Smooth muscle cell (in vitro differentiated cells): ENCODE data around the gene APCDD1. TPM values are rescaled to one million over a fixed set of nuclear protein-coding genes. Genes with fewer than 3 reads are reported as not detected.

ENCODE experiments used
- DNase-seq: peaks from one replicate; lab custom pipeline; 2025; ENCODE audit not compliant: unreplicated experiment; lab: John Stamatoyannopoulos, UW
- H2AFZ ChIP-seq: fragments of 200-600 bp; sonication (generic); 2 replicates; pipeline ENCODE4 v1.6.0; 2016; ENCODE audit warnings: antibody characterized with exemption, low read depth, mild to moderate bottlenecking
- H3F3A ChIP-seq: fragments of 200-600 bp; sonication (generic); 2 replicates; pipeline ENCODE4 v1.6.0; 2017; ENCODE audit warnings: antibody characterized with exemption, low read depth
- H3K27ac ChIP-seq: fragments of 200-600 bp; sonication (generic); 2 replicates; pipeline ENCODE4 v1.5.1; 2016; ENCODE audit warnings: low read depth, mild to moderate bottlenecking
- H3K27me3 ChIP-seq: fragments of 200-600 bp; sonication (generic); 2 replicates; pipeline ENCODE4 v1.6.1; 2016; ENCODE audit warnings: low read depth, mild to moderate bottlenecking
- H3K36me3 ChIP-seq: fragments of 200-600 bp; sonication (generic); 2 replicates; pipeline ENCODE4 v1.5.1; 2016; ENCODE audit warnings: low read depth
- H3K4me1 ChIP-seq: fragments of 200-600 bp; sonication (generic); 2 replicates; pipeline ENCODE4 v1.5.1; 2016; ENCODE audit warnings: low read depth
- H3K4me2 ChIP-seq: fragments of 200-600 bp; sonication (generic); 2 replicates; pipeline ENCODE4 v1.6.0; 2016; ENCODE audit warnings: mild to moderate bottlenecking
- H3K4me3 ChIP-seq: fragments of 200-600 bp; sonication (generic); 2 replicates; pipeline ENCODE4 v1.5.1; 2016; ENCODE audit warnings: mild to moderate bottlenecking
- H3K79me2 ChIP-seq: fragments of 200-600 bp; sonication (generic); 2 replicates; pipeline ENCODE4 v1.6.0; 2016; ENCODE audit warnings: low read depth, mild to moderate bottlenecking
- H3K9ac ChIP-seq: fragments of 200-600 bp; sonication (generic); 2 replicates; pipeline ENCODE4 v1.6.0; 2016; ENCODE audit warnings: low read depth
- H3K9me3 ChIP-seq: fragments of 200-600 bp; sonication (generic); replicated peaks from 2 replicates; pipeline ENCODE4 v1.5.1; 2016; ENCODE audit warnings: low read depth
- H4K20me1 ChIP-seq: fragments of 200-600 bp; sonication (generic); 2 replicates; pipeline ENCODE4 v1.6.0; 2016; ENCODE audit warnings: low read depth
- CTCF ChIP-seq: fragments of 200-600 bp; sonication (generic); IDR thresholded peaks from 2 replicates; pipeline ENCODE4 v1.5.1; 2017; ENCODE audit warnings: borderline replicate concordance, mild to moderate bottlenecking, antibody characterized with exemption; ENCODE audit not compliant: insufficient read depth, poor library complexity, severe bottlenecking
- WGBS: methylation state at CpG from one replicate; pipeline ENCODE4 v1.1.7; 2016; ENCODE audit warnings: low lambda C conversion rate; 5-methylcytosine and 5-hydroxymethylcytosine counted together
- polyA plus RNA-seq: library from polyadenylated mRNA; unstranded; fragments of >200 nt; fragmentation: Nextera tagmentation; extraction: Ambion mirVana; gene quantifications from 2 replicates; pipeline ENCODE4 v1.2.1, GENCODE V29; 2016
- total RNA-seq: library from RNA; depleted of rRNA; stranded (reverse); fragments of >200 nt; gene quantifications from 2 replicates; pipeline ENCODE4 v1.2.3, GENCODE V29; 2014

The APCDD1 gene
- total and polyA plus RNA-seq, 2 experiments from 2014 or later, result 17.3 to 23.1 TPM

GRCh38 chr18:10417664-10418063 lies 36.8 kb upstream of the APCDD1 start:
- no peak for DNase-seq
- Histone ChIP-seq H3F3A (no peaks in the 10 kb centered on the region), H3K9ac (no peak overlapping the region), H3K27ac (peak overlapping the region; percentile 40), H3K4me2 (no peak overlapping the region), H3K27me3 (no peaks in the 10 kb centered on the region), H4K20me1 (no peaks in the 10 kb centered on the region), H3K4me1 (no peaks in the 10 kb centered on the region), H2AFZ (no peak overlapping the region), H3K9me3 (no peaks in the 10 kb centered on the region), H3K4me3 (no peak overlapping the region), H3K36me3 (no peaks in the 10 kb centered on the region), H3K79me2 (no peaks in the 10 kb centered on the region)
- TF ChIP-seq CTCF, result no peak

GRCh38 chr18:10418836-10419235 lies 35.6 kb upstream of the APCDD1 start:
- H2AFZ ChIP-seq, result no peak overlapping the region
- H3K9ac ChIP-seq, result no peak overlapping the region
- no peaks in the 10 kb centered on the region for H3K9me3 ChIP-seq
- no peaks in the 10 kb centered on the region for H4K20me1 ChIP-seq
- H3K79me2 ChIP-seq, result no peaks in the 10 kb centered on the region
- no peak for DNase-seq
- TF ChIP-seq CTCF, result no peak
- no peak overlapping the region for H3K27ac ChIP-seq
- no peaks in the 10 kb centered on the region for H3K36me3 ChIP-seq
- H3K4me1 ChIP-seq, result no peaks in the 10 kb centered on the region
- no peaks in the 10 kb centered on the region for H3F3A ChIP-seq
- no peaks in the 10 kb centered on the region for H3K27me3 ChIP-seq
- no peak overlapping the region for H3K4me2 ChIP-seq
- no peak overlapping the region for H3K4me3 ChIP-seq

- no peak for DNase-seq
- H3K4me2 ChIP-seq, result no peak overlapping the region
- no peak overlapping the region for H3K27ac ChIP-seq
These were observed 34.9 kb upstream of the APCDD1 start for GRCh38 chr18:10419420-10420103.

More at GRCh38 chr18:10419420-10420103, 34.9 kb upstream of the APCDD1 start:
- Histone ChIP-seq H2AFZ (no peak overlapping the region), H3K9ac (no peak overlapping the region), H3K9me3 (no peaks in the 10 kb centered on the region), H3K4me3 (no peak overlapping the region), H3K27me3 (no peaks in the 10 kb centered on the region), H4K20me1 (no peaks in the 10 kb centered on the region), H3F3A (no peaks in the 10 kb centered on the region), H3K36me3 (no peaks in the 10 kb centered on the region), H3K79me2 (no peaks in the 10 kb centered on the region), H3K4me1 (no peaks in the 10 kb centered on the region)
- 82% methylated on average over 5 of the region's 5 CpGs for WGBS
- no peak for TF ChIP-seq CTCF
